Colonic mucosa (tissue), 4 donors: ENCODE results near the gene PRELID3B. TPM values are rescaled to one million over a fixed set of nuclear protein-coding genes. Genes with fewer than 3 reads are reported as not detected.
A peak's percentile ranks its signal among the peaks of the same experiment; 100 is the strongest.

Source experiments
- DNase-seq: peaks from one replicate; pipeline ENCODE4 v3.0.0-alpha.2; 2020
- H3K27ac ChIP-seq: fragments of 200-600 bp; one replicate; pipeline ENCODE4 v1.8.0; 2021
- H3K27me3 ChIP-seq: fragments of 200-600 bp; one replicate; pipeline ENCODE4 v1.8.0; 2021
- H3K36me3 ChIP-seq: fragments of 200-600 bp; one replicate; pipeline ENCODE4 v1.8.0; 2021
- H3K4me1 ChIP-seq: fragments of 200-600 bp; one replicate; pipeline ENCODE4 v1.8.0; 2021; ENCODE audit warnings: mild to moderate bottlenecking
- H3K4me3 ChIP-seq: fragments of 200-600 bp; one replicate; pipeline ENCODE4 v1.8.0; 2021
- H3K9ac ChIP-seq, 2 donors: one replicate each; pipeline ENCODE4 v1.7.0; 2013; ENCODE audit warnings: control low read depth in 2 of 2, low read depth in 2 of 2, low read length in 2 of 2
- H3K9me3 ChIP-seq: fragments of 200-600 bp; one replicate; pipeline ENCODE4 v1.8.0; 2021
- CTCF ChIP-seq: fragments of 200-600 bp; IDR thresholded peaks from one replicate; pipeline ENCODE4 v1.8.0; 2022; ENCODE audit warnings: antibody characterized with exemption, mild to moderate bottlenecking
- intact Hi-C: fragments of 100-400 bp; cut with DNase I; formaldehyde crosslinking; loops from one replicate; pipeline ENCODE4 v1.14.1; 2022
- total RNA-seq, 2 donors: library from RNA; stranded (reverse); fragmentation: NEBNext Ultra II Directional in 1 of 2; extraction: Animal tissue kit (Norgen Biotek cat#: 25700) in 1 of 2; gene quantifications; one replicate each; pipeline ENCODE4 v1.2.1, GENCODE V29; 2021
- donor health status: healthy.
- donor health status: DM: no; HTN: no; CAD: no.
- donor health status: DM: no; HTN: no; CAD: no.

Gene PRELID3B
- total RNA-seq, 2 donors from 2014 or later = 138 to 141 TPM

GRCh38 chr20:58991715-58992114, 50.9 kb downstream of the PRELID3B start:
- no peak overlapping the region for H3K4me3 ChIP-seq
- no peak for TF ChIP-seq CTCF
- H3K9me3 ChIP-seq = no peaks in the 10 kb centered on the region
- H3K27me3 ChIP-seq = no peaks in the 10 kb centered on the region
- intact Hi-C loops = no loop called here
- no peak overlapping the region for H3K27ac ChIP-seq
- no peak for DNase-seq
- H3K36me3 ChIP-seq = peaks cover 23% of the 10 kb centered on the region
- no peaks in the 10 kb centered on the region for H3K4me1 ChIP-seq
- no peak overlapping the region for H3K9ac ChIP-seq

- H3K4me1 ChIP-seq = no peaks in the 10 kb centered on the region
- DNase-seq = no peak
- no peaks in the 10 kb centered on the region for H3K27me3 ChIP-seq
- peaks cover 23% of the 10 kb centered on the region for H3K36me3 ChIP-seq
- intact Hi-C loops = no loop called here
- H3K27ac ChIP-seq = no peak overlapping the region
- H3K4me3 ChIP-seq = no peak overlapping the region
- no peak overlapping the region for H3K9ac ChIP-seq
- no peak for TF ChIP-seq CTCF
- no peaks in the 10 kb centered on the region for H3K9me3 ChIP-seq
Measured at GRCh38 chr20:58990651-58991445, 51.7 kb downstream of the PRELID3B start.

- H3K4me3 ChIP-seq = no peak overlapping the region
- H3K9me3 ChIP-seq = no peaks in the 10 kb centered on the region
- DNase-seq = no peak
- H3K27ac ChIP-seq = no peak overlapping the region
- intact Hi-C loops = no loop called here
- no peaks in the 10 kb centered on the region for H3K4me1 ChIP-seq
- H3K36me3 ChIP-seq = peaks cover 23% of the 10 kb centered on the region
- no peak for TF ChIP-seq CTCF
- no peaks in the 10 kb centered on the region for H3K27me3 ChIP-seq
- no peak overlapping the region for H3K9ac ChIP-seq
Measured at GRCh38 chr20:58989196-58989595, 53.4 kb downstream of the PRELID3B start.

GRCh38 chr20:58988565-58988882, 54.1 kb downstream of the PRELID3B start:
- H3K27ac ChIP-seq = no peak overlapping the region
- intact Hi-C loops = no loop called here
- H3K9me3 ChIP-seq = no peaks in the 10 kb centered on the region
- peaks cover 20% of the 10 kb centered on the region for H3K36me3 ChIP-seq
- H3K4me1 ChIP-seq = no peaks in the 10 kb centered on the region
- H3K4me3 ChIP-seq = no peak overlapping the region
- H3K9ac ChIP-seq = no peak overlapping the region
- DNase-seq = no peak
- H3K27me3 ChIP-seq = no peaks in the 10 kb centered on the region
- no peak for TF ChIP-seq CTCF

GRCh38 chr20:58987790-58988564, 54.6 kb downstream of the PRELID3B start:
- Histone ChIP-seq H3K4me1 (no peaks in the 10 kb centered on the region), H3K27ac (no peak overlapping the region), H3K36me3 (peaks cover 15% of the 10 kb centered on the region), H3K9ac (no peak overlapping the region), H3K4me3 (no peak overlapping the region), H3K9me3 (no peaks in the 10 kb centered on the region), H3K27me3 (no peaks in the 10 kb centered on the region)
- intact Hi-C loops = no loop called here
- peak; percentile 10 for DNase-seq
- no peak for TF ChIP-seq CTCF
